Activated CD4-positive, alpha-beta T cell treated with anti-CD3 and anti-CD28 coated beads, Interleukin-2, amount 10 ng/mL, durations not matched to agents 7 days and 5 days (primary cell): ENCODE results near the gene AJAP1. TPM values are rescaled to one million over a fixed set of nuclear protein-coding genes. Genes with fewer than 3 reads are reported as not detected.

ENCODE experiments used
- CTCF ChIA-PET: fragments of 350-600 bp; sonication (Branson Sonifier 250); formaldehyde crosslinking; loops from one replicate; lab custom pipeline; 2021; ENCODE audit warnings: antibody characterized with exemption; lab: Charles Lee
- POLR2A ChIA-PET: fragments of 350-600 bp; sonication (Branson Sonifier 250); formaldehyde crosslinking; loops from one replicate; lab custom pipeline; 2021; ENCODE audit warnings: antibody characterized with exemption; lab: Charles Lee
- DNase-seq: peaks from one replicate; pipeline ENCODE4 v3.0.0-alpha.2; 2020
- H3K27ac Mint-ChIP-seq: one replicate; pipeline ENCODE4 v1.8.0; 2021; ENCODE audit warnings: mild to moderate bottlenecking, moderate library complexity, mixed read lengths
- H3K27me3 Mint-ChIP-seq: one replicate; pipeline ENCODE4 v1.8.0; 2021; ENCODE audit warnings: mixed read lengths
- H3K36me3 Mint-ChIP-seq: one replicate; pipeline ENCODE4 v1.8.0; 2021; ENCODE audit warnings: low read depth, mixed read lengths
- H3K4me1 Mint-ChIP-seq: one replicate; pipeline ENCODE4 v1.8.0; 2021; ENCODE audit warnings: mixed read lengths
- H3K4me3 Mint-ChIP-seq: one replicate; pipeline ENCODE4 v1.8.0; 2021; ENCODE audit warnings: mild to moderate bottlenecking, moderate library complexity, mixed read lengths
- H3K9me3 Mint-ChIP-seq: one replicate; pipeline ENCODE4 v1.8.0; 2021; ENCODE audit warnings: mixed read lengths
- total RNA-seq, 2 experiments: library from RNA; stranded (reverse); gene quantifications; one replicate each; pipeline ENCODE4 v1.2.3, GENCODE V29; 2021

AJAP1 gene
- total RNA-seq, 2 experiments from 2014 or later: not detected

DNA sequence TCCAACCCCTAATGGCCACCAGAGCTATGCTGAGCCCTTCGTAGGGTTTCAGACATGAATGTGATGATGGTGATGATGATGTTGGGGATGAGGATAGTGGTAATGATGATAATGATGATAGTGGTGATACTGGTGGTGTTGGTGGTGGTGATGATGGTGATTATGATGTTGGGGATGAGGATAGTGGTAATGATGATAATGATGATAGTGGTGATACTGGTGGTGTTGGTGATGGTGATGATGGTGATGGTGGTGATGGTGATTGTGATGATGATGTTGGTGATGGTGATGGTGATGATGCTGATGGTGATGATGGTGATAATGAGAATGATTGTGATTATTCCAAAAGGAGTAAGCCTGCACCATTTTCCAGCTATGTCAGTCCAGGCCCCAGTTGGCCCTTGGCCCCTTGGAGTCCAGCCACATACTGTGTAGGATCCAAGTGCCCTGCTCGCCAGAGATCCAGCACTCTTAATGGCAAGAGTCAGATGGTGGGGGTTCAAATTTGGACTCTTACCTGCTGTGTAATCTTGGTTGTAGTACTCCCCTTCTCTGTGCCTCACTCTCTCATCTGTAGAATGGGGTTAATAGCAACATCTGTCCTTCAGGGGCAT, 28.3 kb downstream of the AJAP1 start:
- ChIA-PET POLR2A (no interaction called here), CTCF (interaction anchor here (0.7 kb wide), 1 partner anchor 9 kb away, joined by 3 read pairs; no protein-coding TSS in a partner anchor)
- Mint-ChIP-seq H3K9me3 (peaks cover 7% of the 10 kb centered on the region), H3K4me1 (no peaks in the 10 kb centered on the region), H3K27ac (no peak overlapping the region), H3K27me3 (no peaks in the 10 kb centered on the region), H3K36me3 (no peaks in the 10 kb centered on the region), H3K4me3 (no peak overlapping the region)
- DNase-seq: no peak

GRCh38 chr1:4684136-4684535, 29.7 kb downstream of the AJAP1 start:
- Mint-ChIP-seq H3K27ac (no peak overlapping the region), H3K27me3 (no peaks in the 10 kb centered on the region), H3K4me1 (no peaks in the 10 kb centered on the region), H3K9me3 (peaks cover 2% of the 10 kb centered on the region), H3K4me3 (no peak overlapping the region), H3K36me3 (no peaks in the 10 kb centered on the region)
- POLR2A ChIA-PET: no interaction called here
- no peak for DNase-seq
- CTCF ChIA-PET: no interaction called here

DNA sequence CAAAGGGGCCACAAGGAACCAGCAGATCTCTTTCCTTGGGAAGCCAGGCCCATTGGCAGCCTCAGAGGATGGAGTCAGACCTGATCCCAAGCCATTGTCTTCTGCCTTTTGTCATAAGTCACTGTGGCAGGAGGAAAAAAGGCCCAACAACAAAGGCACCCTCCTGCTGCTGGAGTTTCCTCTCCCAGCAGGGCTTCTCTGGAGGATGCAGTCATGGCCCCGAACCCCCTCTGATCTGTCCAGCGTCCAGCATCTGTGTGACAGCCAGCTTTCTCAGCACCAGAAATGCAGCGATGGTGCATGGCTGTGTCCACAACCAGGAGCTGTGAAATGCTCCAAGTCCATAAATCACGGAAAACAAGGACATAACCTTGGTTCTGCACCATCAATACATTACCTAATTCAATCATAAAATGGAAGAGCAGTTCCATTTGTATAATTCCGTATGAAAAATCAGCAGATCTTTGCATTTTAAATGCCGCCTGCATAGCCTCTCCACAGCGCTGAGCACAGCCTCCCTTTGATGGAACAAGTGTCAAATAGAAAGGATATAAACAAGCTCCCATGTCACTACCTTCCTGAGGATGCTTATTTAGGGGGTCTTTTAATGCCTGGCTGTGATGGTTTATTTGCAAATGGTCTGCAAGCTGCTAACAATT, 30.6 kb downstream of the AJAP1 start:
- Mint-ChIP-seq H3K27me3 (no peaks in the 10 kb centered on the region), H3K4me1 (no peaks in the 10 kb centered on the region), H3K9me3 (peaks cover 2% of the 10 kb centered on the region), H3K27ac (no peak overlapping the region), H3K36me3 (no peaks in the 10 kb centered on the region), H3K4me3 (no peak overlapping the region)
- no peak for DNase-seq
- CTCF ChIA-PET: no interaction called here
- POLR2A ChIA-PET: no interaction called here

DNA sequence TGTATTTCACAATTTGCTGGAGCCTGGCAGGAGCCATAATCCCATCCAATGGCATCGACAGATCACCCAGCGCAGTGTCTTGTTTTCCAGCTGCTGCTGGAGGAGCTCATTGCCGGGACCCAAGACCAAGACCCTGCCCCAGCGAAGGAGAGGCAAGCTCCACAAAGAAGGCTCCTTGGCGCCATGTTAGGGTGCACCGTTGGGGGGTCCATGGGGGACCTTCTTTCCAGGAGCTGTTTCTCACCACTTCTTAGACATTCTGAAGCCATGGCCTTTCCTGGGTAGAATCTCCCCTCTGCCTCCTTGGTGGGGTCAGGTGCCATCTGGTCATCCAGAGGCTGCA, 31.1 kb downstream of the AJAP1 start:
- H3K27ac Mint-ChIP-seq: no peak overlapping the region
- H3K4me1 Mint-ChIP-seq: no peaks in the 10 kb centered on the region
- POLR2A ChIA-PET: no interaction called here
- H3K9me3 Mint-ChIP-seq: peaks cover 2% of the 10 kb centered on the region
- CTCF ChIA-PET: no interaction called here
- H3K36me3 Mint-ChIP-seq: no peaks in the 10 kb centered on the region
- DNase-seq: no peak
- no peak overlapping the region for H3K4me3 Mint-ChIP-seq
- no peaks in the 10 kb centered on the region for H3K27me3 Mint-ChIP-seq

DNA sequence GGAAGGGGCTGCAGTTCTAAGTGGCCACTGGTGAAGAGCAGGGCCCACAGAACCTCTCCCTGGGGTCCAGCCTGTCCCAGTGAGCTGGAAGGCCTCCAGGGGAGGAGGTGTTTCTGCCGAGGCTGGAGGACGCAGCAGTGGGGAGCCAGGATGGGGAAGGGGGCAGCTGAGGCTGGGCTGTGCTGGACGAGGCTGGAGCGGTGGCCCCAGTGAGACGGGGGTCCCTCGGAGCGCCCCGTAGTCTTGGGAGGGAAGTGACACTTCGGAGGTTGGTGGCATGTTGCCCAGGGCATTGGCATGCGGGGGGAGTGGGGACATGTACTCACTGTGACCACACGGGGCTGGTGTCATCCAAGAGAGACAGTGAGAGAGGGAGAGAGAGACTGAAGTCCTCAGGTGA, 33.5 kb downstream of the AJAP1 start:
- Mint-ChIP-seq H3K4me1 (no peaks in the 10 kb centered on the region), H3K4me3 (no peak overlapping the region), H3K27ac (no peak overlapping the region), H3K9me3 (no peaks in the 10 kb centered on the region), H3K27me3 (no peaks in the 10 kb centered on the region), H3K36me3 (no peaks in the 10 kb centered on the region)
- ChIA-PET POLR2A (no interaction called here), CTCF (no interaction called here)
- no peak for DNase-seq

GRCh38 chr1:4689271-4689935, 35.0 kb downstream of the AJAP1 start:
- CTCF ChIA-PET: no interaction called here
- POLR2A ChIA-PET: no interaction called here
- Mint-ChIP-seq H3K27me3 (no peaks in the 10 kb centered on the region), H3K4me3 (no peak overlapping the region), H3K27ac (no peak overlapping the region), H3K4me1 (no peaks in the 10 kb centered on the region), H3K9me3 (no peaks in the 10 kb centered on the region), H3K36me3 (no peaks in the 10 kb centered on the region)
- DNase-seq: no peak

DNA sequence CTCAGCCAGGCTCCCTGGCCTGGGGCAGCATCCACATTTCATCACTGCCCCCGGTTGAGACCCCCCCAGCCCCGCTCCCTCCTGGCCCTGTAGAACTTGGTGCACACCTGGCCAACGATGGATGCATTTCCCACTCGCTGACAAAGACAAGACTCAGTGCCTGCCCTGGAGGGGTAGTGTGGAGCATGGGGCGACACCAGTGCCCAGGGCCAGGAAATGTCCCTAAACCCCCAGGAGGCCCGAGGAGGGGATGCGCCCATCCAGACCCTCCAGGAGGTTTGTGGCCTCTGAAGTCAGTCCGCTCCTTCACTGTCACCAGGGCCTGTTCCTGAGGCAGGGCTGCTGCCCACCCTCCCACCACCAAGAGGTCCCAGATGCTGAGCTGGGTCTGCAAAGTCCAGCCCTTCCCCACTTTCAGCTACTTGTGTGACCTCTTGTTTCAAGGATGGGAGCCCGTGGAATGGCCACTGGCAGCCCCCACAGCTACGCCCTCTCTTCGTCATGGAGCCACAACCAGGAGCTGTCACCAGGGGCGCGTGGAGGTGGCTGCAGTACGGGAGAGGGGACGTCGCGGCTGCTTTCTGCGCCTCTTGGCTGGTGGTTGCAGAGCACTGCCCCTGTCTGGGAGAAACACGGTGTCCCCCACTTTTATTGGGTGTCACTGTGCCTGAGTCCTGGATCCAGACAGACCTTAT, 35.7 kb downstream of the AJAP1 start:
- Mint-ChIP-seq H3K36me3 (no peaks in the 10 kb centered on the region), H3K4me3 (no peak overlapping the region), H3K9me3 (no peaks in the 10 kb centered on the region), H3K27me3 (no peaks in the 10 kb centered on the region), H3K4me1 (no peaks in the 10 kb centered on the region), H3K27ac (no peak overlapping the region)
- CTCF ChIA-PET: no interaction called here
- no peak for DNase-seq
- POLR2A ChIA-PET: no interaction called here

- CTCF ChIA-PET: interaction anchor here (1.0 kb wide), 1 partner anchor 9 kb away, joined by 3 read pairs; no protein-coding TSS in a partner anchor
- DNase-seq: no peak
- H3K9me3 Mint-ChIP-seq: no peaks in the 10 kb centered on the region
- POLR2A ChIA-PET: no interaction called here
- H3K4me3 Mint-ChIP-seq: no peak overlapping the region
- H3K4me1 Mint-ChIP-seq: no peaks in the 10 kb centered on the region
- no peak overlapping the region for H3K27ac Mint-ChIP-seq
- no peaks in the 10 kb centered on the region for H3K27me3 Mint-ChIP-seq
- no peaks in the 10 kb centered on the region for H3K36me3 Mint-ChIP-seq
These were observed 36.7 kb downstream of the AJAP1 start for GRCh38 chr1:4690951-4691675.

DNA sequence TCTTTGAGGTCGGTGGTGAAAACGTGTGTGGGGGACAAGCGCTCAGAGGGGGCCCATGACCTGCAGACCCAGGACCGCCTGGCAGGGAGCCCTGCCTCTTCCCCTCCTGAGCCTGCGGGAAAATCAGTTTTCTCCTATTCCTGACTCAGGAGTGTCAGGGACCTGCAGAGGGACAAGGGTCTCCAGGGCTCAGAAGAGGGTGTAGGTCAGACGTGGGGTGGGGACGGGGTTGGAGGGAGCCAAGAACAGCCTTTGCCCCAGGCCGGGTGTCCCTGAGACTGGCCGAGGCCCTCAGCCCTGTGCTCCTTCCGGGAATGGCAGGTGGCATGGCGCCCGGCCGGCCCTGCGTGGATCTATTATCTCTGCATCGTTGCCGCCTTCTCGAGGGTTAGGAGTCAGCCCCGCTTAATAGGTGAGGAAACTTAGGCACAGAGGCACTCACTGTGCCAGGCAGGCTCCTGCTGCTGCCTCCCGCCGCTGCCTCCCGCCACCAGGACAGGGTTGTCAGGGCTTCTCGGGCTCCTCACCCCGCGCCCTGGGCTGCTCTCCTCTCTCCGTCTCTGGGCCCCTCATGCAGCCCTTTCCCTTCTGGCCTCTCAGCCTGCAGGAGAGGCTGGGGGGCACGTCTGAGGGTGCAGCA, 37.5 kb downstream of the AJAP1 start:
- Mint-ChIP-seq H3K4me1 (no peaks in the 10 kb centered on the region), H3K27me3 (no peaks in the 10 kb centered on the region), H3K4me3 (no peak overlapping the region), H3K27ac (no peak overlapping the region), H3K36me3 (no peaks in the 10 kb centered on the region), H3K9me3 (no peaks in the 10 kb centered on the region)
- POLR2A ChIA-PET: no interaction called here
- CTCF ChIA-PET: interaction anchor here (1.0 kb wide), 1 partner anchor 10 kb away, joined by 3 read pairs; no protein-coding TSS in a partner anchor
- DNase-seq: no peak

- Mint-ChIP-seq H3K4me1 (no peaks in the 10 kb centered on the region), H3K36me3 (no peaks in the 10 kb centered on the region), H3K9me3 (no peaks in the 10 kb centered on the region), H3K4me3 (no peak overlapping the region), H3K27me3 (no peaks in the 10 kb centered on the region), H3K27ac (no peak overlapping the region)
- ChIA-PET CTCF (no interaction called here), POLR2A (no interaction called here)
- no peak for DNase-seq
These were observed 38.0 kb downstream of the AJAP1 start for GRCh38 chr1:4692437-4692836.

DNA sequence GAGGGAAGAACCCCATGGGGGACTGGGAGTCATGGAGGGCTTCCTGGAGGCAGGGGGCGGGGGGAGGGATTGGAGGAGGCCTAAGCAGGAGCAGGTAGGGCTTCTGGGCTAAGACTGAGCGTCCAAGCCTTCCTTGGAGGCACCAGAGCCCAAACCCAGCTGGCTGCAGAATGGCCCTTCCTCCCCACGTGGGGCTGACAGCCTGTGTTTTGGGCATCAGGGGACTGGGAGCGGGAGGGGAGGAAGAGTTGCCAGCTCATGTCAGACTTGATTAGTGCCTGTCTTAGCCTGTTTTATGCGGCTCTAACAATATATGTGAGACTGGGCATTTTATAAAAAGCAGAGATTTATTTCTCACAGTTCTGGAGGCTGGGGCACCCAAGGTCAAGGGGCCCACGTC, 38.9 kb downstream of the AJAP1 start:
- Mint-ChIP-seq H3K27ac (no peak overlapping the region), H3K9me3 (no peaks in the 10 kb centered on the region), H3K36me3 (no peaks in the 10 kb centered on the region), H3K27me3 (no peaks in the 10 kb centered on the region), H3K4me3 (no peak overlapping the region), H3K4me1 (no peaks in the 10 kb centered on the region)
- CTCF ChIA-PET: no interaction called here
- POLR2A ChIA-PET: no interaction called here
- DNase-seq: no peak

DNA sequence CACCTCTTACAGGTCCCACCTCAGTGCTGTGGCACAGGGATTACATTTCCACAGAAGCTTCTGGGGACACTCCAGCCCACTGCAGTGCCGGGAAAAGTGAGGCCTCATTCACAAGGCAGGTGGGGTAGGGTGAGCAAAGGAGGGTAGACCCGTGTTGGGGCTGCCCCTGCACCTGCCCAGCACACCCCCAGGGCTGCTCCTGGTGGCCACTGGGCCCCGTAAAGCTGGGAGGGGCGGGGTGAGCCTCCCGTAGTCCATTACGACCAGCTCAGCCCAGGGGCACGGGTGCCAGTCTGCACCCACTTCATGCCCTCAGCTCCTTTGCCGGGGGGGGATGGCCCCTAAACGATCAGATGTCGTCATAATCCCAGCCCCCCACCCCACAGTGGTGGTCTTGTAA, 39.5 kb downstream of the AJAP1 start:
- Mint-ChIP-seq H3K27me3 (no peaks in the 10 kb centered on the region), H3K9me3 (no peaks in the 10 kb centered on the region), H3K4me1 (no peaks in the 10 kb centered on the region), H3K36me3 (no peaks in the 10 kb centered on the region), H3K4me3 (no peak overlapping the region), H3K27ac (no peak overlapping the region)
- no peak for DNase-seq
- POLR2A ChIA-PET: no interaction called here
- CTCF ChIA-PET: no interaction called here
